Liver (tissue), 9 donors: ENCODE measurements around the gene CRIP1. TPM values are rescaled to one million over a fixed set of nuclear protein-coding genes. Genes with fewer than 3 reads are reported as not detected.

Source experiments
- DNase-seq: peaks from one replicate; pipeline ENCODE4 v3.0.0-alpha.2; 2017; ENCODE audit warnings: low spot score
- H3K27ac ChIP-seq, 2 donors: one replicate each; pipeline ENCODE4 v1.7.0; 2013; ENCODE audit warnings: inconsistent platforms in 2 of 2, low read length in 2 of 2, control low read depth in 1 of 2, low read depth in 1 of 2, mild to moderate bottlenecking in 1 of 2
- H3K27me3 ChIP-seq, 4 donors: one replicate each; pipeline versions ENCODE4 v1.6.1 to v1.7.0; 2013; ENCODE audit warnings: low read length in 3 of 4, inconsistent platforms in 1 of 4, mild to moderate bottlenecking in 1 of 4, moderate library complexity in 1 of 4; ENCODE audit not compliant: control insufficient read depth in 4 of 4, insufficient read depth in 4 of 4
- H3K36me3 ChIP-seq, 4 donors: one replicate each; pipeline versions ENCODE4 v1.6.1 to v1.7.0; 2013; ENCODE audit warnings: low read length in 3 of 4, mild to moderate bottlenecking in 3 of 4, low read depth in 1 of 4, moderate library complexity in 1 of 4; ENCODE audit not compliant: control insufficient read depth in 4 of 4, insufficient read depth in 3 of 4
- H3K4me1 ChIP-seq, 4 donors: one replicate each; pipeline versions ENCODE4 v1.6.1 to v1.7.0; 2013; ENCODE audit warnings: low read length in 3 of 4, mild to moderate bottlenecking in 3 of 4, moderate library complexity in 1 of 4; ENCODE audit not compliant: control insufficient read depth in 4 of 4, insufficient read depth in 4 of 4
- H3K4me3 ChIP-seq, 3 donors: one replicate each; pipeline versions ENCODE4 v1.6.1 to v1.7.0; 2013; ENCODE audit warnings: low read length in 3 of 3, control low read depth in 1 of 3, low read depth in 1 of 3, mild to moderate bottlenecking in 1 of 3
- H3K9ac ChIP-seq, 2 donors: one replicate each; pipeline ENCODE4 v1.7.0; 2013; ENCODE audit warnings: low read length in 2 of 2, mild to moderate bottlenecking in 2 of 2, moderate library complexity in 2 of 2, control low read depth in 1 of 2, low read depth in 1 of 2
- H3K9me3 ChIP-seq, 4 donors: one replicate each; pipeline versions ENCODE4 v1.6.1 to v1.7.0; 2013; ENCODE audit warnings: low read length in 3 of 4; ENCODE audit not compliant: control insufficient read depth in 4 of 4
- ATF3 ChIP-seq: IDR thresholded peaks from 2 replicates; pipeline ENCODE4 v1.6.1; 2016; ENCODE audit warnings: antibody characterized with exemption
- CTCF ChIP-seq: fragments of 150-350 bp; IDR thresholded peaks from 2 replicates; pipeline ENCODE4 v1.5.1; 2017; ENCODE audit warnings: improper control_type of control experiment, low read depth, low read length; ENCODE audit not compliant: missing input control
- EGR1 ChIP-seq, 2 donors: IDR thresholded peaks; 2 replicates each; pipeline ENCODE4 v1.6.1; 2016 to 2018; ENCODE audit warnings: antibody characterized with exemption in 2 of 2, low read depth in 2 of 2
- FOXA1 ChIP-seq: IDR thresholded peaks from 2 replicates; pipeline ENCODE4 v1.6.1; 2016; ENCODE audit warnings: antibody characterized with exemption
- FOXA2 ChIP-seq: IDR thresholded peaks from 2 replicates; pipeline ENCODE4 v1.6.1; 2016; ENCODE audit warnings: antibody characterized with exemption
- GABPA ChIP-seq, 2 donors: IDR thresholded peaks in 1 of 2; conservative IDR thresholded peaks in 1 of 2; 2 replicates each; pipeline ENCODE4 v1.6.1; 2016; ENCODE audit warnings: antibody characterized with exemption in 2 of 2, mild to moderate bottlenecking in 1 of 2, moderate library complexity in 1 of 2
- HNF4A ChIP-seq, 2 donors: conservative IDR thresholded peaks; 2 replicates each; pipeline ENCODE4 v1.6.1; 2016; ENCODE audit warnings: antibody characterized with exemption in 2 of 2, mild to moderate bottlenecking in 2 of 2
- JUND ChIP-seq, 2 donors: IDR thresholded peaks; 2 replicates each; pipeline ENCODE4 v1.6.1; 2016; ENCODE audit warnings: antibody characterized with exemption in 2 of 2
- MAX ChIP-seq: IDR thresholded peaks from 2 replicates; pipeline ENCODE4 v1.6.1; 2016; ENCODE audit warnings: antibody characterized with exemption
- RAD21 ChIP-seq, 2 donors: IDR thresholded peaks; 2 replicates each; pipeline ENCODE4 v1.6.1; 2016; ENCODE audit warnings: antibody characterized with exemption in 2 of 2, mild to moderate bottlenecking in 2 of 2
- RXRA ChIP-seq, 2 donors: IDR thresholded peaks; 2 replicates each; pipeline ENCODE4 v1.6.1; 2017 to 2018; ENCODE audit warnings: antibody characterized with exemption in 2 of 2, mild to moderate bottlenecking in 1 of 2
- SP1 ChIP-seq: IDR thresholded peaks from 2 replicates; pipeline ENCODE4 v1.6.1; 2018; ENCODE audit warnings: antibody characterized with exemption, mild to moderate bottlenecking
- WGBS: extraction: QIAGEN DNeasy Blood & Tissue Kit; methylation state at CpG from one replicate; pipeline ENCODE4 v1.1.7; 2013; 5-methylcytosine and 5-hydroxymethylcytosine counted together
- polyA plus RNA-seq, 2 donors: library from polyadenylated mRNA; stranded (reverse) in 1 of 2; unstranded in 1 of 2; fragments of 200-250 nt in 1 of 2; fragments of >200 nt in 1 of 2; fragmentation: Nextera tagmentation in 1 of 2; extraction: Ambion mirVana in 1 of 2; gene quantifications; one replicate each; pipeline versions ENCODE4 v1.2.1 to v1.2.3, GENCODE V29; 2013 to 2015
- total RNA-seq, 2 donors: library from RNA; depleted of rRNA; stranded (reverse); fragments of >200 nt; gene quantifications; one replicate each; pipeline ENCODE4 v1.2.3, GENCODE V29; 2014
- TF ChIP-seq, protein P1 (sequence below): IDR thresholded peaks from 2 replicates; pipeline ENCODE4 v1.6.1; 2016; ENCODE audit warnings: antibody characterized with exemption
- donor health status: healthy.
- donor health status: healthy.
- donor health status: healthy.
- donor health status: healthy.
- donor health status: healthy.

The CRIP1 gene
- total and polyA plus RNA-seq, 4 donors, result 1.4 to 11.4 (median 3.9) TPM

DNA sequence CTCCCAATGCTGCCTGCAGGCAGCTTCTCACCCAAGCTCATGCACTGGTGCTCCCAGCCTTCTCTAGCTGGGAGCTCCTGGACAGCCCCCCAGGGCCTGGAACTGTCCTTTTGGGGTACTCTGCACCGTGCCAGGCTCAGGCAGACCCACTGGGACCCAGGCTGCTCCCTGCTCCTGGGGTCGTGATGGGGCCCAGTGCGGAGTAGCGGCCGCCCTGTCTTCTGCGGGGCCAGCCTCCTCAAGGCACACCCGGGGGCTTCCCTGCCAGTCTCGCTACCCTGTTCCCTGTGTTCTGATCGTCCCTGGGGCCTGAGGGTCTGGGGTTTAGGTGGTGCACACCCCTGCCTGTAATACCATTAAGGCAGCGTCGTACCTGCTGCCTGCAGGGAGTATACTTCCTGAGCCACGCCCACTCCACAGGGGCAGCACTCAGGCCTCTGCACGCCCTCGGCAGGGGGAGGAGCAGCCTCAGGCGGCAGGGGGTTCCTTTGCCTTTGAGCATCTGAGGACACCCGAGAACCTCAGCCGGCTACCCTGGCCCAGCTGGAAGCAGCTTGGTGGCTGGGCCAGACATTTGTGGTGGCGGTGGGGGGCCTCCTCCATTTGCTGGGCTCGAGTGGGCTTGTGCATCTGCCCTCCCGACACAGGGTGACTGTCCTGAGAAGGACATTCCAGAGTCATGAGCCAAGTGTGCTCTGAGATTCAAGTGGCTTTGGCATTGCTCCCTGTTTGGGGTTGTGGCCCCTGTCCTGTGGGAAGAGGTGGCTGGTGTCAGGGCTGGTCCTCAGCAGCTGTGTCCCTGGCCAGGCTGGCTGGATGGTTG is 21.3 kb upstream of the CRIP1 start:
- Histone ChIP-seq H3K27me3 (no peaks in the 10 kb centered on the region), H3K27ac (no peak overlapping the region), H3K4me3 (no peak overlapping the region), H3K9ac (no peak overlapping the region), H3K9me3 (no peaks in the 10 kb centered on the region), H3K36me3 (peaks cover 8 to 45% (median 28%) of the 10 kb centered on the region in 4 donors), H3K4me1 (peaks cover 8 to 26% (median 18%) of the 10 kb centered on the region in 4 donors)
- 88% methylated on average over 20 of the region's 20 CpGs for WGBS
- no peak for DNase-seq
- TF ChIP-seq FOXA1 (no peak), SP1 (no peak), GABPA (IDR thresholded peaks at IDR 0.05 in 1 of 2, conservative IDR thresholded peaks at IDR 0.05 in 1 of 2) (no peak), EGR1 (IDR thresholded peaks at IDR 0.05; ENCODE audit: low read depth in 2 of 2) (no peak), ATF3 (no peak), FOXA2 (no peak), RAD21 (IDR thresholded peaks at IDR 0.05) (no peak), JUND (IDR thresholded peaks at IDR 0.05) (no peak), HNF4A (conservative IDR thresholded peaks at IDR 0.05) (no peak), CTCF (no peak), RXRA (IDR thresholded peaks at IDR 0.05) (no peak), MAX (no peak)

- no peak overlapping the region for H3K27ac ChIP-seq
- no peaks in the 10 kb centered on the region for H3K9me3 ChIP-seq
- TF ChIP-seq, protein P1, sequence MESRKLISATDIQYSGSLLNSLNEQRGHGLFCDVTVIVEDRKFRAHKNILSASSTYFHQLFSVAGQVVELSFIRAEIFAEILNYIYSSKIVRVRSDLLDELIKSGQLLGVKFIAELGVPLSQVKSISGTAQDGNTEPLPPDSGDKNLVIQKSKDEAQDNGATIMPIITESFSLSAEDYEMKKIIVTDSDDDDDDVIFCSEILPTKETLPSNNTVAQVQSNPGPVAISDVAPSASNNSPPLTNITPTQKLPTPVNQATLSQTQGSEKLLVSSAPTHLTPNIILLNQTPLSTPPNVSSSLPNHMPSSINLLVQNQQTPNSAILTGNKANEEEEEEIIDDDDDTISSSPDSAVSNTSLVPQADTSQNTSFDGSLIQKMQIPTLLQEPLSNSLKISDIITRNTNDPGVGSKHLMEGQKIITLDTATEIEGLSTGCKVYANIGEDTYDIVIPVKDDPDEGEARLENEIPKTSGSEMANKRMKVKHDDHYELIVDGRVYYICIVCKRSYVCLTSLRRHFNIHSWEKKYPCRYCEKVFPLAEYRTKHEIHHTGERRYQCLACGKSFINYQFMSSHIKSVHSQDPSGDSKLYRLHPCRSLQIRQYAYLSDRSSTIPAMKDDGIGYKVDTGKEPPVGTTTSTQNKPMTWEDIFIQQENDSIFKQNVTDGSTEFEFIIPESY, result no peak
- WGBS, result 94% methylated on average over 53 of the region's 53 CpGs
- H3K27me3 ChIP-seq, result no peaks in the 10 kb centered on the region
- peaks cover 8 to 41% (median 23%) of the 10 kb centered on the region in 4 donors for H3K36me3 ChIP-seq
- no peak for DNase-seq
- H3K4me1 ChIP-seq, result peaks cover 8 to 26% (median 18%) of the 10 kb centered on the region in 4 donors
- no peak overlapping the region for H3K9ac ChIP-seq
- no peak overlapping the region for H3K4me3 ChIP-seq
These were observed 20.0 kb upstream of the CRIP1 start for GRCh38 chr14:105466531-105467248.
